ENCODE data around the gene AAK1. TPM values are rescaled to one million over a fixed set of nuclear protein-coding genes. Genes with fewer than 3 reads are reported as not detected.
A peak's percentile ranks its signal among the peaks of the same experiment; 100 is the strongest.

The AAK1 gene
- total RNA-seq, 1 donor from 2014 or later = 45.5 TPM

- H3K4me1 Mint-ChIP-seq (ENCODE audit: unreplicated experiment) = peaks cover 24% of the 10 kb centered on the region
Observed at GRCh38 chr2:69585855-69586555, 57.5 kb downstream of the AAK1 start.

GRCh38 chr2:69584127-69584889, 59.2 kb downstream of the AAK1 start:
- no peak for DNase-seq (ENCODE audit: extremely low spot score, unreplicated experiment)
- no peak overlapping the region for H3K27ac Mint-ChIP-seq

More at GRCh38 chr2:69585855-69586555, 57.5 kb downstream of the AAK1 start:
- H3K36me3 Mint-ChIP-seq = no peaks in the 10 kb centered on the region
- no peak for TF ChIP-seq CTCF (conservative IDR thresholded peaks at IDR 0.05)
- no peaks in the 10 kb centered on the region for H3K9me3 Mint-ChIP-seq
- H3K4me3 Mint-ChIP-seq = no peak overlapping the region
- H3K27ac Mint-ChIP-seq = no peak overlapping the region
- no peak for DNase-seq (ENCODE audit: extremely low spot score, unreplicated experiment)
- H3K27me3 Mint-ChIP-seq = no peaks in the 10 kb centered on the region

GRCh38 chr2:69583321-69583833, 60.2 kb downstream of the AAK1 start:
- H3K36me3 Mint-ChIP-seq = no peaks in the 10 kb centered on the region
- H3K4me3 Mint-ChIP-seq = no peak overlapping the region
- no peak for DNase-seq (ENCODE audit: extremely low spot score, unreplicated experiment)
- no peak for TF ChIP-seq CTCF (conservative IDR thresholded peaks at IDR 0.05)
- H3K27ac Mint-ChIP-seq = peak overlapping the region; percentile 64
- peaks cover 26% of the 10 kb centered on the region for H3K4me1 Mint-ChIP-seq (ENCODE audit: unreplicated experiment)
- no peaks in the 10 kb centered on the region for H3K9me3 Mint-ChIP-seq
- H3K27me3 Mint-ChIP-seq = no peaks in the 10 kb centered on the region

More at GRCh38 chr2:69584127-69584889, 59.2 kb downstream of the AAK1 start:
- no peak for TF ChIP-seq CTCF (conservative IDR thresholded peaks at IDR 0.05)
- no peaks in the 10 kb centered on the region for H3K27me3 Mint-ChIP-seq
- no peaks in the 10 kb centered on the region for H3K36me3 Mint-ChIP-seq
- peaks cover 19% of the 10 kb centered on the region for H3K4me1 Mint-ChIP-seq (ENCODE audit: unreplicated experiment)
- H3K4me3 Mint-ChIP-seq = no peak overlapping the region
- no peaks in the 10 kb centered on the region for H3K9me3 Mint-ChIP-seq

- TF ChIP-seq CTCF (conservative IDR thresholded peaks at IDR 0.05) = no peak
- peak overlapping the region; percentile 64 for H3K27ac Mint-ChIP-seq
- H3K4me3 Mint-ChIP-seq = no peak overlapping the region
- no peak for DNase-seq (ENCODE audit: extremely low spot score, unreplicated experiment)
- H3K4me1 Mint-ChIP-seq (ENCODE audit: unreplicated experiment) = peaks cover 33% of the 10 kb centered on the region
- H3K9me3 Mint-ChIP-seq = no peaks in the 10 kb centered on the region
- no peaks in the 10 kb centered on the region for H3K27me3 Mint-ChIP-seq
- no peaks in the 10 kb centered on the region for H3K36me3 Mint-ChIP-seq
Observed at GRCh38 chr2:69582582-69583176, 60.9 kb downstream of the AAK1 start.

GRCh38 chr2:69581774-69582581, 61.6 kb downstream of the AAK1 start:
- Mint-ChIP-seq H3K27ac (peak overlapping the region; percentile 64), H3K4me3 (peak overlapping the region; percentile 59), H3K27me3 (no peaks in the 10 kb centered on the region), H3K9me3 (no peaks in the 10 kb centered on the region), H3K4me1 (ENCODE audit: unreplicated experiment) (peaks cover 39% of the 10 kb centered on the region), H3K36me3 (no peaks in the 10 kb centered on the region)
- DNase-seq (ENCODE audit: extremely low spot score, unreplicated experiment) = no peak
- no peak for TF ChIP-seq CTCF (conservative IDR thresholded peaks at IDR 0.05)
